HFFc6 (cell line): Measurements from ENCODE around the gene ZNF618. TPM values are rescaled to one million over a fixed set of nuclear protein-coding genes. Genes with fewer than 3 reads are reported as not detected.

Source experiments
- DNase-seq: peaks from one replicate; pipeline ENCODE4 v3.0.0-alpha.2; 2018
- H3K27ac Mint-ChIP-seq: 2 replicates; pipeline ENCODE4 v1.8.0; 2020; ENCODE audit warnings: mild to moderate bottlenecking, mixed read lengths
- H3K27me3 Mint-ChIP-seq: 2 replicates; pipeline ENCODE4 v1.8.0; 2021; ENCODE audit warnings: mild to moderate bottlenecking, moderate library complexity, mixed read lengths; ENCODE audit not compliant: insufficient read depth
- H3K36me3 Mint-ChIP-seq: 2 replicates; pipeline ENCODE4 v1.8.0; 2021; ENCODE audit warnings: low read depth, mixed read lengths
- H3K4me1 Mint-ChIP-seq: 2 replicates; pipeline ENCODE4 v1.8.0; 2020; ENCODE audit warnings: low read depth, mixed read lengths
- H3K4me3 Mint-ChIP-seq: 2 replicates; pipeline ENCODE4 v1.8.0; 2020; ENCODE audit warnings: mild to moderate bottlenecking, moderate library complexity, mixed read lengths
- H3K9me3 Mint-ChIP-seq: 2 replicates; pipeline ENCODE4 v1.8.0; 2020; ENCODE audit warnings: mild to moderate bottlenecking, mixed read lengths
- total RNA-seq, 6 experiments: library from RNA; stranded (reverse); fragmentation: NEBNext Ultra II Directional; extraction: Animal tissue kit (Norgen Biotek cat#: 25700); gene quantifications; 2 replicates in 1 of 6; 3 replicates in 5 of 6; pipeline ENCODE4 v1.2.3, GENCODE V29; 2021
- TF ChIP-seq, protein P1 (sequence below): fragments of 200-600 bp; sonication (generic); IDR thresholded peaks from 2 replicates; pipeline ENCODE4 v1.5.0; 2021; ENCODE audit warnings: antibody characterized with exemption, mild to moderate bottlenecking

Gene ZNF618
- total RNA-seq, 6 experiments from 2014 or later, result 9.4 to 13.6 (median 11.5) TPM

DNA sequence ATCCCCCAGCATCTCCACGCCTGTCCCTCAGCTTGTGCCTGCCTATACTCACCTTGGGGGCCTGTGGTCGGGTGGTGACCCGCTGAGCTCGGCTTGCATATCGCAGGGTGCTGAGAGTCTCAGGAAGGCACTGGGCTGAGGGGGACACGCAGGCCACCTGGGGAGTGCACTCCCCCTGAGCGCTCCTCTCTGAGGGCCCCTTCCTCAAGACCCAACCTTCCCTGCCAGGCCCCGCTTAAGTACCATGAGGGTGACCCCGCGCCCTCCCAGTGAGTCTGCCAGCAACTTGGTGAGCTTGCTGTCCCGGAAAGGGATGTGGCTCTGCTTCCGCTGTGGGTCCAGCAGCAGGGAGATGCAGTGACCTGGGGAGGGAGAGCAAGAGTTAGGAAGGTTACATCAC, 218.9 kb downstream of the ZNF618 start:
- H3K36me3 Mint-ChIP-seq, result no peaks in the 10 kb centered on the region
- H3K4me1 Mint-ChIP-seq, result no peaks in the 10 kb centered on the region
- peaks cover 31% of the 10 kb centered on the region for H3K27me3 Mint-ChIP-seq
- H3K27ac Mint-ChIP-seq, result no peak overlapping the region
- DNase-seq, result no peak
- no peak overlapping the region for H3K4me3 Mint-ChIP-seq
- H3K9me3 Mint-ChIP-seq, result no peaks in the 10 kb centered on the region
- TF ChIP-seq, protein P1, sequence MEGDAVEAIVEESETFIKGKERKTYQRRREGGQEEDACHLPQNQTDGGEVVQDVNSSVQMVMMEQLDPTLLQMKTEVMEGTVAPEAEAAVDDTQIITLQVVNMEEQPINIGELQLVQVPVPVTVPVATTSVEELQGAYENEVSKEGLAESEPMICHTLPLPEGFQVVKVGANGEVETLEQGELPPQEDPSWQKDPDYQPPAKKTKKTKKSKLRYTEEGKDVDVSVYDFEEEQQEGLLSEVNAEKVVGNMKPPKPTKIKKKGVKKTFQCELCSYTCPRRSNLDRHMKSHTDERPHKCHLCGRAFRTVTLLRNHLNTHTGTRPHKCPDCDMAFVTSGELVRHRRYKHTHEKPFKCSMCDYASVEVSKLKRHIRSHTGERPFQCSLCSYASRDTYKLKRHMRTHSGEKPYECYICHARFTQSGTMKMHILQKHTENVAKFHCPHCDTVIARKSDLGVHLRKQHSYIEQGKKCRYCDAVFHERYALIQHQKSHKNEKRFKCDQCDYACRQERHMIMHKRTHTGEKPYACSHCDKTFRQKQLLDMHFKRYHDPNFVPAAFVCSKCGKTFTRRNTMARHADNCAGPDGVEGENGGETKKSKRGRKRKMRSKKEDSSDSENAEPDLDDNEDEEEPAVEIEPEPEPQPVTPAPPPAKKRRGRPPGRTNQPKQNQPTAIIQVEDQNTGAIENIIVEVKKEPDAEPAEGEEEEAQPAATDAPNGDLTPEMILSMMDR, result no peak

DNA sequence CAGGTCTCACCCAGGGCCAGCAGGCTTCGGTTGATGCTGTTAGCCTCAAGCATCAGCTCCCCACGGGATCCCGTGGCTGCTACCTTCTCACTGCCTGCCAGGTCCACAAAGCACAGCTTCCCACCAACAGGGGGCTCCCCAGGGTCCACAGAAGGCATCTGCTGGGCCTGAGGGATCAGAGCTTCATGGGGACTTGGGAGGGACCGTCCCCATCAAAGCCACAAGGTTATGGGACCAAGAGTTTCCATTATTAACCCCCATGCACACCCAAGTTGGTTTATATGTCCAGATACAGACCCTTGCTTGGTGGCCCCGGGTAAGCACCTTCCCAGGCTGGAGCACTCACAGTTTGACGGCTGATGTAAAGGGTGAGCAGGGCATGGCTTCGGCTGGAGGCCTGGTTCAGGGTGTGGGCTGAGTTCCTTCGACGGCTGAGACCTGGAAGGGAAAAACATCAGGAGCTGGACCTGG, 220.0 kb downstream of the ZNF618 start:
- H3K27me3 Mint-ChIP-seq, result peaks cover 29% of the 10 kb centered on the region
- H3K4me3 Mint-ChIP-seq, result no peak overlapping the region
- no peaks in the 10 kb centered on the region for H3K9me3 Mint-ChIP-seq
- TF ChIP-seq, protein P1, result peak; percentile 30; the same call in 1 of the 2 replicates
- no peaks in the 10 kb centered on the region for H3K4me1 Mint-ChIP-seq
- H3K27ac Mint-ChIP-seq, result no peak overlapping the region
- no peak for DNase-seq
- H3K36me3 Mint-ChIP-seq, result no peaks in the 10 kb centered on the region

DNA sequence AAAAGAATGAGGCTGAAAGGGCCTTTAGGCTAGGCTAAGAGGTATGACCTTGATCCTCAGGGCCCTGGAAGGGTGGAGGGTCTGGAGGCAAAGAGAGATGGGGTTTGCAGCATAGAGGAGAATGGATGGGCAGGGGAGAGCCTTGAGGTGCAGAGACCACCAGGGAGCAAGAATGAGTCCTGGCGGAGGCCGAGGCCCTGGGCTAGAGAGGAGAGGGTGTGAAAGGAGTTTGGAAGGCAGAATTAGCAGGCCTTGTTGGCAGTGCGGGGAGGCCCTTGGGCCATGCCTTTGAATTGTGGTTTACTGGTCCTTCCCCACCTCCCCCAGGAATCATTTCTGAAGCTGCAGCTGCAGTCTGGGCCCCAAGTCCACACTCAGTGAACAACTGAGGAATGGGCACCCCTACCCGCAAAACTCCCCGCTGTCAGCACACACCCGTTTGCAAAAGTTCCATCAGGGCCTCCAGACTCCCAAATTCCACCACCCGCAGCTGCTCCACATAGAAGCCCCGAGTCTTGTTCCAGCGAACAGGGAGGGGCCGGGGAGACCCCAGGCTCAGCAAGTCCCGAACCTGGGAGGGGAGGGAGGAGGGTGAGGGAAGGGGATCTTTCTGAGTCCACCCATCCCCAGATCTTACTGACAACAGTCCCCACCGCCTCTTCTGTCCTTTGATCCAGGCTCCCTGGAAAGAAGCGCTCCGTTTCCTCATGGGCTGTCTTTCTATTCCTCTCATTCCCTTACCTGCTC, 220.9 kb downstream of the ZNF618 start:
- peaks cover 5% of the 10 kb centered on the region; the same call in 1 of the 2 replicates for H3K36me3 Mint-ChIP-seq
- H3K9me3 Mint-ChIP-seq, result peaks cover 6% of the 10 kb centered on the region
- TF ChIP-seq, protein P1, result no peak
- H3K4me3 Mint-ChIP-seq, result no peak overlapping the region
- no peak for DNase-seq
- H3K27me3 Mint-ChIP-seq, result peaks cover 29% of the 10 kb centered on the region
- no peak overlapping the region for H3K27ac Mint-ChIP-seq
- no peaks in the 10 kb centered on the region for H3K4me1 Mint-ChIP-seq

DNA sequence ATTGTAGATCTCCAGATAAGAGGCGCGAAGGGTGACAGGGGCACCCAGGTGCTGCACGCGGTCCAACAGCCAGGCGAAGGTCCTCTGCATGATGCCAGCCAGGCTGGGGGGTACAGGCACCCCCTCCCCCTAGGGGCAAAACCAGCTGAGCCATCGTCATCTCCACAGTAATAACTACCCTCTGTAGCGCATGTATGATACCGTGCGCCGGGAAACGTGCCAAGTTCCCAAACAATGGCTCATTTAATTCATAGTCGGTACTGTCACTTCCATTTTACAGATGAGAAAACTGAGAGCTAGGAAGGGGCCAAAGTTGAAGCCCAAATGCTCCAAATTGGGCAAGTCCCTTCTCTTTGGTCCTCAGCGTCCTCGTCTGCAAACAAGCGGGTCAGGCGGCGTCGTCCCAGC, 221.5 kb downstream of the ZNF618 start:
- Mint-ChIP-seq H3K9me3 (peaks cover 11% of the 10 kb centered on the region), H3K27me3 (peaks cover 31% of the 10 kb centered on the region), H3K4me3 (no peak overlapping the region), H3K27ac (no peak overlapping the region), H3K4me1 (no peaks in the 10 kb centered on the region), H3K36me3 (peaks cover 8% of the 10 kb centered on the region)
- no peak for DNase-seq
- TF ChIP-seq, protein P1, result no peak

DNA sequence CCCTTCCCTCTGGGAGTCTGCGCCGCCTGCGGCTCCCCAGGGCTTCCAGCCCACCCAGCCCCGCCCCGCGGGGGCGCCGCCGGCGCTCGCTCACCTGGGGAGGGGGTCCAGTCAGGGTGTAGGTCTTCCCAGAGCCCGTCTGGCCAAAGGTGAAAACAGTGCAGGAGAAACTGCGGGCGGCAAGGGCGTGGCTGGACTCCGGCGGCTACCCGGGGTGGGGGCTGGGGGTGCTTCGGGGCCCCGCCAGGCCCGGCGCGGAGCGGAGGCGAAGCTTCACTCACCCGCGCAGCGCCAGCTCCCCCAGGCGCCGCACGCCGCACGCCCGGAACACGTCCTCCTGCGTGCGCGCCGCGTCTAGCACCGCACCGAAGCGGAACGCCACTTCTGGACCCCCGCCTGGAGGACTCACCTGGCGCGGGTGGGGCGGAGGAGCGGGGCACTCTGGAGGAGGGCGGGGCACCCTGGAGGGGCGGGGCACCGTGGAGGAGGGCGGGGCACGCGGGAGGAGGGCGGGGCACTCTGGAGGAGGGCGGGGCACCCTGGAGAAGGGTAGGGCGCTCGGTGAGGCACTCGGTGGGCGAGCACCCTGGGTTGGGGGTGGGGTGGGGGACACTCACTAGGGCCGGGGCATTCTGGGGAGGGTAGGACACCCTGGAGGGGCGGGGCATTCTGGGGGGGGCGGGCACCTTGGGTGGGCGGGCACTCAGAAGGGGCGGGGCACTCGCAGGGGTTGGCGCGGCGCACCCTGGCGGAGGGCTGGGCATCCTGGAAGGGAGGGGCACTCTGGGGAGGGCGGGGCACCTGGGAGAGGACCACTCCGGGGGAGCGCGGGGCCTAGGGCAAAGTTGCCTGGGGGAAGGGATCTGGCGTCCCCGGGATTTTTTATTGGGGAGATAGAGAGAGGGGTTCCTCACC, 222.2 kb downstream of the ZNF618 start:
- Mint-ChIP-seq H3K27me3 (peaks cover 29% of the 10 kb centered on the region), H3K36me3 (peaks cover 11% of the 10 kb centered on the region), H3K4me1 (no peaks in the 10 kb centered on the region), H3K9me3 (peaks cover 17% of the 10 kb centered on the region), H3K4me3 (no peak overlapping the region), H3K27ac (no peak overlapping the region)
- TF ChIP-seq, protein P1, result no peak
- DNase-seq, result no peak
